Peyer's patch (tissue), 4 donors: Measurements from ENCODE around the gene CAMK1.

Experiments
- CTCF ChIP-seq, 6 experiments: fragments of 450-650 bp in 4 of 6; fragments of 200-600 bp in 2 of 6; sonication (generic) in 1 of 6; IDR thresholded peaks; one replicate each; pipeline ENCODE4 v1.5.1; 2017 to 2019; ENCODE audit warnings: antibody characterized with exemption in 6 of 6, mild to moderate bottlenecking in 3 of 6, moderate library complexity in 1 of 6
- POLR2A ChIP-seq, 2 donors: fragments of 450-650 bp; IDR thresholded peaks; one replicate each; pipeline ENCODE4 v1.5.1; 2017; ENCODE audit warnings: antibody characterized with exemption in 2 of 2, mild to moderate bottlenecking in 2 of 2, moderate library complexity in 2 of 2

- TF ChIP-seq CTCF (IDR thresholded peaks at IDR 0.05) (no peak), POLR2A (IDR thresholded peaks at IDR 0.05) (no peak)
Measured at GRCh38 chr3:9786209-9786739, 16.5 kb upstream of the CAMK1 start.
